Measurements from ENCODE around the gene GLG1.
"Not testable (repeated sequence)": the region's sequence is repeated elsewhere in the genome, so short reads cannot be mapped to it uniquely, and the experiment has no call there.

GLG1 gene

DNA sequence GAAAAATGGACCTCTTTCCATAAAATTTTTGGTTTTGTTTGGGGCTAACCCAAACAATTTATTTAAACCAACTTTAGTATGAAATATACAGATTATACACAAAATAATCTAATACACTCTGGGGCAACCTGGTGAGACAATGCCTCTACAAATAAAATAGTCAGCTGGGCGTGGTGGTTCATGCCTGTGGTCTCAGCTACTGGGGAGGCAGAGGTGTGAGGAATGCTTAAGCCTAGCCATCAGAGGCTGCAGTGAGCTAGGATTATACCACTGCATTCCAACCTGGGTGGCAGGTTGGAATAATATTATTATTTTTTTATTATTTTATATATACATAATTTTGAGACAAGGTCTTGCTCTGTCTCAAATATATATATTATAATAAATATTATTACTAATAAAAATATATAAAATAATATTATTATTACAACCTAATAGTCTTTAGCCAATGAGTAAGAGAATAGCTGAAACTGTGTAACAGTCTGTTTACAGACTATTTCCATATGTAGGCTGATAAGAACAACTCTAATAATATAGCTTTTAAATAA lies 50.5 kb downstream of the GLG1 start:
- H3K4me1 ChIP-seq (ENCODE audit: insufficient read depth, low read length), result peaks cover 4% of the 10 kb centered on the region
- H3K9ac ChIP-seq (ENCODE audit: low read length), result no peak overlapping the region
- H3K27ac ChIP-seq (ENCODE audit: low read depth, low read length), result no peak overlapping the region
- no peaks in the 10 kb centered on the region for H3K36me3 ChIP-seq (ENCODE audit: insufficient read depth, low read length)
- H3K27me3 ChIP-seq (ENCODE audit: control insufficient read depth in 1 of 2, insufficient read depth in 2 of 2, low read length in 2 of 2), result no peaks in the 10 kb centered on the region
- H3K9me3 ChIP-seq (ENCODE audit: low read length), result no peaks in the 10 kb centered on the region
- no peak overlapping the region for H3K4me3 ChIP-seq (ENCODE audit: low read depth in 1 of 2, low read length in 2 of 2)

GRCh38 chr16:74552357-74552756 lies 54.6 kb downstream of the GLG1 start:
- H3K9me3 ChIP-seq (ENCODE audit: low read length); H3K4me1 ChIP-seq (ENCODE audit: insufficient read depth, low read length); H3K9ac ChIP-seq (ENCODE audit: low read length): not testable (repeated sequence)

DNA sequence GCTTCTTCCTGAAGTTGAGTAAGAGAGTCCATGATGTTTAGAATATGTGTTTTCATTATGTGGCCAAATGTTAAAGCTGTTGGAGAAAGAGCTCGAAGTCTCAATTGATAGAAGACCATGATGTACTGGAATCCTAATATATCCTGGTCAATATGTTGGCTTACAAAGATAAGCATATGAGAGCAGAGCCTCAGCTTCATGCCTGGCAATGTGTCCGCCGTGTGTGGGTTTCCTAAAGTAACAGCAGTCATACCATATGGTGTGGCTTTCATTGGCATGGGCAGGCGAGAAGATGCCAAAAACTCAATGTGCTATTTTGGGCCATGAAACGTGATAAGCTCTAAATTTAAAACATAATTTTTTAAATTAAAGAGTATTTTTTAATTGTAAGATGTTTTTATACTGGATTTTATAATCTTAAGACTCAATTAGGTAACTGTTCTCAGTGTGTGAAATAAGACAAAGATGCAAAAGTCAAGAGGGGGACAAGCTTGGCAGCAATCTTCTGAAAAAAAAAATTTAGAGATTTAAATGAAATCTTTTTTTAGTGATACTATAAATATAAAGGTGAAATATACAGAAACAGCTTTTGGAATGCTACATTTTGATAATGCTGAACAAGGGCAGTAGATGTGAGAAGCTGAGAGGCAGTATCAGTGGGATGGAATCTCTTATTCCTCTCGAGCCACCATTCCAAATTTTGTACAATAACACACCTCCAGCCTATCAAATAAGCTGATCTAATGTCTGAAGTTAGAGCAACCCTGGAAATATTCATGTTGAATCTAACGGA lies 56.5 kb downstream of the GLG1 start:
- H3K4me3 ChIP-seq (ENCODE audit: low read depth in 1 of 2, low read length in 2 of 2); H3K4me1 ChIP-seq (ENCODE audit: insufficient read depth, low read length); H3K27me3 ChIP-seq (ENCODE audit: control insufficient read depth in 1 of 2, insufficient read depth in 2 of 2, low read length in 2 of 2); H3K9me3 ChIP-seq (ENCODE audit: low read length); H3K9ac ChIP-seq (ENCODE audit: low read length); H3K27ac ChIP-seq (ENCODE audit: low read depth, low read length); H3K36me3 ChIP-seq (ENCODE audit: insufficient read depth, low read length): not testable (repeated sequence)

More at GRCh38 chr16:74552357-74552756, 54.6 kb downstream of the GLG1 start:
- H3K4me3 ChIP-seq (ENCODE audit: low read depth in 1 of 2, low read length in 2 of 2); H3K27ac ChIP-seq (ENCODE audit: low read depth, low read length); H3K36me3 ChIP-seq (ENCODE audit: insufficient read depth, low read length); H3K27me3 ChIP-seq (ENCODE audit: control insufficient read depth in 1 of 2, insufficient read depth in 2 of 2, low read length in 2 of 2): not testable (repeated sequence)

DNA sequence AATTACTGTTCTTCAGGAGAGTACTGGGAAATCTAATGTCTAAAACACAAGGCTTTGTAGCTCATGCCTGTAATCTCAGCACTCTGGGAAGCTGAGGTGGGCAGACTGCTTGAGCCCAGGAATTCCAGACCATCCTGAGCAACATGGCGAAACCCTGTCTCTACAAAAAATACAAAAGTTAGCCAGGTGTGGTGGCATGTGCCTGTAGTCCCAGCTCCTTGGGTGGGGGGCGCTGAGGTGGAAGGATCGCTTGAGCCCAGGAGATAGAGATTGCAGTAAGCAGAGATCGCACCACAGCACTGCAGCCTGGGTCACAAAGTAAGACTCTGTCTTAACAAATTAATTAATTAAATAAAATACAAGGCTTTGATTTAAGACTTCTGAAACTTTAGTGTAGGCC lies 60.8 kb downstream of the GLG1 start:
- H3K9ac ChIP-seq (ENCODE audit: low read length); H3K9me3 ChIP-seq (ENCODE audit: low read length); H3K4me1 ChIP-seq (ENCODE audit: insufficient read depth, low read length); H3K4me3 ChIP-seq (ENCODE audit: low read depth in 1 of 2, low read length in 2 of 2); H3K36me3 ChIP-seq (ENCODE audit: insufficient read depth, low read length); H3K27ac ChIP-seq (ENCODE audit: low read depth, low read length); H3K27me3 ChIP-seq (ENCODE audit: control insufficient read depth in 1 of 2, insufficient read depth in 2 of 2, low read length in 2 of 2): not testable (repeated sequence)

- H3K9me3 ChIP-seq (ENCODE audit: low read length); H3K4me1 ChIP-seq (ENCODE audit: insufficient read depth, low read length); H3K4me3 ChIP-seq (ENCODE audit: low read depth in 1 of 2, low read length in 2 of 2); H3K36me3 ChIP-seq (ENCODE audit: insufficient read depth, low read length); H3K9ac ChIP-seq (ENCODE audit: low read length); H3K27me3 ChIP-seq (ENCODE audit: control insufficient read depth in 1 of 2, insufficient read depth in 2 of 2, low read length in 2 of 2); H3K27ac ChIP-seq (ENCODE audit: low read depth, low read length): not testable (repeated sequence)
These were observed 63.9 kb downstream of the GLG1 start for GRCh38 chr16:74542911-74543578.

GRCh38 chr16:74540663-74541062 lies 66.3 kb downstream of the GLG1 start:
- not testable (repeated sequence) for H3K9me3 ChIP-seq (ENCODE audit: low read length); H3K27me3 ChIP-seq (ENCODE audit: control insufficient read depth in 1 of 2, insufficient read depth in 2 of 2, low read length in 2 of 2); H3K4me1 ChIP-seq (ENCODE audit: insufficient read depth, low read length); H3K9ac ChIP-seq (ENCODE audit: low read length); H3K27ac ChIP-seq (ENCODE audit: low read depth, low read length); H3K36me3 ChIP-seq (ENCODE audit: insufficient read depth, low read length); H3K4me3 ChIP-seq (ENCODE audit: low read depth in 1 of 2, low read length in 2 of 2)

GRCh38 chr16:74538801-74539200 lies 68.1 kb downstream of the GLG1 start:
- H3K4me1 ChIP-seq (ENCODE audit: insufficient read depth, low read length); H3K27me3 ChIP-seq (ENCODE audit: control insufficient read depth in 1 of 2, insufficient read depth in 2 of 2, low read length in 2 of 2): not testable (repeated sequence)

DNA sequence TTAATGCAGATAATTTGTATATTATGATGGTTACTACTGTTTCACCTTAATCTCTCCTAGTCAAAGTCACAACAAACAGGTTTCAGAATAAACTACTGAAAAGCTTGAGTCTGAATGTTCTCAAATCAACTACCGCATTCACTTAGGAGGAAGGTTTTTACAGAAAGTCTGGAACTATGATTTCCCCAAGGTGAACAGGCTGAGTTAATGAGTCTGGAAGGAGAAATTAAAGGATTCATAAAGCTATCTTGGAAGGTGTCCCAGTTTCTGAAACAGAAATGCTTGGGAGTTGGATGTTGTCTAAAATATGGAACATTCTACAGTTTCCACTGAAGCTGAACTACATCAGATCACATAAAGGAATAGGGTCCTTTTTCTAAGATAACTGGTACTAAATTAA lies 69.2 kb downstream of the GLG1 start:
- not testable (repeated sequence) for H3K36me3 ChIP-seq (ENCODE audit: insufficient read depth, low read length); H3K9ac ChIP-seq (ENCODE audit: low read length); H3K4me3 ChIP-seq (ENCODE audit: low read depth in 1 of 2, low read length in 2 of 2); H3K27me3 ChIP-seq (ENCODE audit: control insufficient read depth in 1 of 2, insufficient read depth in 2 of 2, low read length in 2 of 2); H3K27ac ChIP-seq (ENCODE audit: low read depth, low read length); H3K4me1 ChIP-seq (ENCODE audit: insufficient read depth, low read length); H3K9me3 ChIP-seq (ENCODE audit: low read length)

More at GRCh38 chr16:74538801-74539200, 68.1 kb downstream of the GLG1 start:
- H3K4me3 ChIP-seq (ENCODE audit: low read depth in 1 of 2, low read length in 2 of 2); H3K9ac ChIP-seq (ENCODE audit: low read length); H3K27ac ChIP-seq (ENCODE audit: low read depth, low read length); H3K9me3 ChIP-seq (ENCODE audit: low read length); H3K36me3 ChIP-seq (ENCODE audit: insufficient read depth, low read length): not testable (repeated sequence)

DNA sequence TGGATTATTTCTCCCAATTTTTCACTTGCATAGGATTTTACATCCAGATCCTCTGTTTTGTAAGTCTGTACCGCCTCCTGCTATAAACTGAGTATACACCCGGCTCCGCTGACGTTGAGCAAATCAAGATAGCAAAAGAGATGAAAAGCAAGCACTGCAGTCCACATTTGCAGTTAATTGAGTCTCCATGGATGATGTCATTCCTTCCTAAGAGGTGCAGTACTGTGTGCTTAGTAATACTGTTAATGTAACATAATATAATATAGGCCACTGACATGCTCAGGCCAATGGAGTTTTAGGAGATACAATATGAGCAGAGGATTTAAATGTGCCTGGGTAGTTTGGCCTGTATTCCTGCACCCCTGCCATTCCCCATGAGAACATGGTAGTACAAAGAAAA lies 72.3 kb downstream of the GLG1 start:
- not testable (repeated sequence) for H3K4me3 ChIP-seq (ENCODE audit: low read depth in 1 of 2, low read length in 2 of 2); H3K9me3 ChIP-seq (ENCODE audit: low read length); H3K27me3 ChIP-seq (ENCODE audit: control insufficient read depth in 1 of 2, insufficient read depth in 2 of 2, low read length in 2 of 2); H3K9ac ChIP-seq (ENCODE audit: low read length); H3K27ac ChIP-seq (ENCODE audit: low read depth, low read length); H3K36me3 ChIP-seq (ENCODE audit: insufficient read depth, low read length); H3K4me1 ChIP-seq (ENCODE audit: insufficient read depth, low read length)

- Histone ChIP-seq H3K9me3 (ENCODE audit: low read length) (no peaks in the 10 kb centered on the region), H3K4me1 (ENCODE audit: insufficient read depth, low read length) (no peaks in the 10 kb centered on the region), H3K4me3 (ENCODE audit: low read depth in 1 of 2, low read length in 2 of 2) (no peak overlapping the region), H3K9ac (ENCODE audit: low read length) (no peak overlapping the region), H3K27ac (ENCODE audit: low read depth, low read length) (no peak overlapping the region), H3K36me3 (ENCODE audit: insufficient read depth, low read length) (no peaks in the 10 kb centered on the region), H3K27me3 (ENCODE audit: control insufficient read depth in 1 of 2, insufficient read depth in 2 of 2, low read length in 2 of 2) (no peaks in the 10 kb centered on the region)
These were observed 82.0 kb downstream of the GLG1 start for GRCh38 chr16:74524926-74525325.

GRCh38 chr16:74524117-74524516 lies 82.8 kb downstream of the GLG1 start:
- Histone ChIP-seq H3K36me3 (ENCODE audit: insufficient read depth, low read length) (no peaks in the 10 kb centered on the region), H3K4me3 (ENCODE audit: low read depth in 1 of 2, low read length in 2 of 2) (no peak overlapping the region), H3K9me3 (ENCODE audit: low read length) (no peaks in the 10 kb centered on the region)

GRCh38 chr16:74523706-74524105 lies 83.2 kb downstream of the GLG1 start:
- H3K27me3 ChIP-seq (ENCODE audit: control insufficient read depth in 1 of 2, insufficient read depth in 2 of 2, low read length in 2 of 2); H3K27ac ChIP-seq (ENCODE audit: low read depth, low read length); H3K9ac ChIP-seq (ENCODE audit: low read length); H3K9me3 ChIP-seq (ENCODE audit: low read length); H3K4me1 ChIP-seq (ENCODE audit: insufficient read depth, low read length); H3K4me3 ChIP-seq (ENCODE audit: low read depth in 1 of 2, low read length in 2 of 2); H3K36me3 ChIP-seq (ENCODE audit: insufficient read depth, low read length): not testable (repeated sequence)

More at GRCh38 chr16:74524117-74524516, 82.8 kb downstream of the GLG1 start:
- no peak overlapping the region for H3K27ac ChIP-seq (ENCODE audit: low read depth, low read length)
- no peak overlapping the region for H3K9ac ChIP-seq (ENCODE audit: low read length)
- H3K27me3 ChIP-seq (ENCODE audit: control insufficient read depth in 1 of 2, insufficient read depth in 2 of 2, low read length in 2 of 2), result no peaks in the 10 kb centered on the region
- no peaks in the 10 kb centered on the region for H3K4me1 ChIP-seq (ENCODE audit: insufficient read depth, low read length)
